Activated CD8-positive, alpha-beta memory T cell treated with anti-CD3 and anti-CD28 coated beads, Interleukin-2, amount 10 ng/mL, durations not matched to agents 7 days and 5 days (primary cell): ENCODE measurements around the gene SSBP3. TPM values are rescaled to one million over a fixed set of nuclear protein-coding genes. Genes with fewer than 3 reads are reported as not detected.

Experiments
- ATAC-seq: fragments of 150-1000 bp; cut with Tn5 transposase; one replicate; pipeline ENCODE4 v1.10.0; 2021; ENCODE audit warnings: moderate library complexity
- CTCF ChIA-PET: fragments of 350-600 bp; sonication (Branson Sonifier 250); formaldehyde crosslinking; loops from one replicate; lab custom pipeline; 2021; ENCODE audit warnings: antibody characterized with exemption; lab: Charles Lee
- DNase-seq: peaks from one replicate; pipeline ENCODE4 v3.0.0-alpha.2; 2020
- H3K27ac Mint-ChIP-seq: one replicate; pipeline ENCODE4 v1.8.0; 2021; ENCODE audit warnings: mild to moderate bottlenecking, mixed read lengths
- H3K27me3 Mint-ChIP-seq: one replicate; pipeline ENCODE4 v1.8.0; 2021; ENCODE audit warnings: mixed read lengths
- H3K36me3 Mint-ChIP-seq: one replicate; pipeline ENCODE4 v1.8.0; 2021; ENCODE audit warnings: mild to moderate bottlenecking, mixed read lengths
- H3K4me1 Mint-ChIP-seq: one replicate; pipeline ENCODE4 v1.8.0; 2021; ENCODE audit warnings: mixed read lengths
- H3K4me3 Mint-ChIP-seq: one replicate; pipeline ENCODE4 v1.8.0; 2021; ENCODE audit warnings: mild to moderate bottlenecking, moderate library complexity, mixed read lengths
- H3K9me3 Mint-ChIP-seq: one replicate; pipeline ENCODE4 v1.8.0; 2022; ENCODE audit warnings: low read depth, mixed read lengths
- total RNA-seq, 2 experiments: library from RNA; stranded (reverse); gene quantifications; one replicate each; pipeline ENCODE4 v1.2.3, GENCODE V29; 2021

SSBP3 gene
- total RNA-seq, 2 experiments from 2014 or later: 88.7 to 116 TPM

DNA sequence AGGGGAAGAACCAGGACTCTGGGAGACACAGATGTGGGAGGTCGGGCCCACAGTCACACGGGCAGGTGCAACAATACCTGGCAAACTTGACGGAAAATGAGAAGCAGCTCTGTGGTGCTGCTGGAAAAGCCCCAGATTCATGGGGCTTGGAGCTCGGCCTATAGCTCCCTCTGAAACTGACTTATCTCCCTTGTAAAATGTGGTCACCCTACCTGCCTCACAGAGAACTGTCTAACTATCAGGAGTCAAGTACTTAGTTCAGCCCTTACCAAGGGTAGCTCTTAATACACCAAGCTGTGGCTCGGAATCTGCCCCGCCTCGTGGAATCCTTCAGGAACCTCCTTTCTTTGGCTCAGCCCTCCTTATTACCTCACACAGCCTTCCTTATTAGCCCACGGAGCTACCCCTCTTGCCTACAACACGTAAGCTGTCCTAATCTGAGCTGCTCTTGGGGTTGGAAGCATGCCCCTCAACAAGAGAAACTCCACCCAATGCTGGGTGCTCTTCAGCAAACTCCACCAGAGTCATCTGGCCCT lies 137.4 kb downstream of the SSBP3 start:
- Mint-ChIP-seq H3K9me3 (no peaks in the 10 kb centered on the region), H3K27me3 (no peaks in the 10 kb centered on the region), H3K4me3 (no peak overlapping the region), H3K4me1 (peaks cover 10% of the 10 kb centered on the region), H3K27ac (no peak overlapping the region), H3K36me3 (no peaks in the 10 kb centered on the region)
- no peak for ATAC-seq
- CTCF ChIA-PET: interaction anchor here (0.6 to 1.2 kb wide), 2 partner anchors 221 to 231 kb away, joined by 3 to 4 read pairs; no protein-coding TSS in a partner anchor
- DNase-seq: no peak

GRCh38 chr1:54267815-54268761 lies 138.1 kb downstream of the SSBP3 start:
- ATAC-seq (no peak), DNase-seq (no peak)
- no peak overlapping the region for H3K27ac Mint-ChIP-seq
- no peaks in the 10 kb centered on the region for H3K36me3 Mint-ChIP-seq
- CTCF ChIA-PET: interaction anchor here (1.2 kb wide), 1 partner anchor 222 kb away, joined by 4 read pairs; no protein-coding TSS in a partner anchor
- no peaks in the 10 kb centered on the region for H3K9me3 Mint-ChIP-seq
- no peak overlapping the region for H3K4me3 Mint-ChIP-seq
- no peaks in the 10 kb centered on the region for H3K27me3 Mint-ChIP-seq
- peaks cover 15% of the 10 kb centered on the region for H3K4me1 Mint-ChIP-seq

GRCh38 chr1:54266908-54267307 lies 139.3 kb downstream of the SSBP3 start:
- DNase-seq (no peak), ATAC-seq (no peak)
- CTCF ChIA-PET: no interaction called here
- Mint-ChIP-seq H3K4me1 (peaks cover 19% of the 10 kb centered on the region), H3K4me3 (no peak overlapping the region), H3K9me3 (no peaks in the 10 kb centered on the region), H3K36me3 (no peaks in the 10 kb centered on the region), H3K27ac (no peak overlapping the region), H3K27me3 (no peaks in the 10 kb centered on the region)

DNA sequence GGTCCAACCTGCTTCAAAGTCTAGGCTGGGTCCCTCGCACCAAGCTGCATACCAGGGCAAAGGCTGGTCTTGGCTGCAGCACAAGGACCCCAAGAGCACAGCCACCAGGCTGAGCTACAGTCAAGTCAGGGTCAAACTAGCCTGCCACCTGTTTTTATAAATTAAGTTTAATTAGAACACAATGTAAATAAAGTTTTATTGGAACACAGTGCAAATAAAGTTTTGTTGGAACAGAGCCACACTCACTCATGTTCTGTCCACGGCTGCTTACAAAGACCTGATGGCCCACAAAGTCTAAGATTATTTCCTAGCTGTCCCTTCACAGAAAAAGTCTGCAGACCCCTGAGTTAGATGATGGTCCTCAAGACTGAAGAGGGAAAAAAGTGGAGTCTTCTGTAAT lies 140.0 kb downstream of the SSBP3 start:
- no peaks in the 10 kb centered on the region for H3K27me3 Mint-ChIP-seq
- no peak overlapping the region for H3K27ac Mint-ChIP-seq
- no peak for ATAC-seq
- peaks cover 19% of the 10 kb centered on the region for H3K4me1 Mint-ChIP-seq
- no peaks in the 10 kb centered on the region for H3K9me3 Mint-ChIP-seq
- DNase-seq: no peak
- CTCF ChIA-PET: interaction anchor here (1.0 kb wide), 2 partner anchors 12 to 223 kb away, joined by 3 to 4 read pairs; no protein-coding TSS in a partner anchor
- H3K4me3 Mint-ChIP-seq: no peak overlapping the region
- H3K36me3 Mint-ChIP-seq: no peaks in the 10 kb centered on the region

DNA sequence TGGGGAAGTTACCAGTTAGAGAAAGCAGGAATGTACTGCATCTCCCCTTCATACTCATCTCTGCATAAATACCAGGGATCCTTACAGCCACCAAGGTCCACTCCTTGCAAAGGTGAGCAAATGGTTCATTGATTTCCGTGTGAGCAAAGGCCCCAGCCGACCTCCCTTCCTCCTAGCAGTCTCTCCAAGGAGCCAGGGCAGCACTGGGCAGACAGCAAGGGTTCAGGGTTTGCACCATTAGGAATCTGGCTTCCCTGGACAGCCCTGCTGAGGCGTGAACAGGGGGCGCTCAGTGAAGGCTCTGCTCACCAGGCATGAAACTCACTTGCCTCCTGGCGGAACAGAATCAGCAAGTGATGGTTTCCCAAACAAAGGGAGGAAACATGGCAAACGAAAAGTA lies 140.5 kb downstream of the SSBP3 start:
- no peak for DNase-seq
- CTCF ChIA-PET: interaction anchor here (1.0 kb wide), 2 partner anchors 13 to 223 kb away, joined by 3 to 4 read pairs; no protein-coding TSS in a partner anchor
- H3K27me3 Mint-ChIP-seq: no peaks in the 10 kb centered on the region
- no peaks in the 10 kb centered on the region for H3K9me3 Mint-ChIP-seq
- H3K4me1 Mint-ChIP-seq: peaks cover 19% of the 10 kb centered on the region
- H3K36me3 Mint-ChIP-seq: no peaks in the 10 kb centered on the region
- no peak overlapping the region for H3K4me3 Mint-ChIP-seq
- no peak overlapping the region for H3K27ac Mint-ChIP-seq
- ATAC-seq: no peak

DNA sequence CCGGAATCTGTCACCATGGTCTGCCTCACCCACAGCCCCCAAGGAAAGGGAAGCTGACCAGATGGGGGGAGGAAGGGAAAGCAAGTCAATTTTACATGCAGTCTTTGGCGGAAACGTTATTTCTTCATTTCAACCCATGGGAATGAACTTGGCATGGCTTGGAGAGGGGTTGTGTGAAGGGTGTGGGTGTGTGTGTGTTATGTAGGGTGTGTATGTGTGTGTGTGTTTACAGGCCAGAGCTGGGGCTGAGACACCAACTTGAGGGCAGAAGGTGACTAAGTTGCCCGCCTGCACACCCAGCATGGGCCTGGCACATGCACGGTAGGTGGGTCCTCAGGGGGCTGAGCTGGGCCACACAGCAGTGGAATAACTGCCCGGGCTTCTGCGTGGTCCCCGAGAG lies 141.1 kb downstream of the SSBP3 start:
- CTCF ChIA-PET: no interaction called here

DNA sequence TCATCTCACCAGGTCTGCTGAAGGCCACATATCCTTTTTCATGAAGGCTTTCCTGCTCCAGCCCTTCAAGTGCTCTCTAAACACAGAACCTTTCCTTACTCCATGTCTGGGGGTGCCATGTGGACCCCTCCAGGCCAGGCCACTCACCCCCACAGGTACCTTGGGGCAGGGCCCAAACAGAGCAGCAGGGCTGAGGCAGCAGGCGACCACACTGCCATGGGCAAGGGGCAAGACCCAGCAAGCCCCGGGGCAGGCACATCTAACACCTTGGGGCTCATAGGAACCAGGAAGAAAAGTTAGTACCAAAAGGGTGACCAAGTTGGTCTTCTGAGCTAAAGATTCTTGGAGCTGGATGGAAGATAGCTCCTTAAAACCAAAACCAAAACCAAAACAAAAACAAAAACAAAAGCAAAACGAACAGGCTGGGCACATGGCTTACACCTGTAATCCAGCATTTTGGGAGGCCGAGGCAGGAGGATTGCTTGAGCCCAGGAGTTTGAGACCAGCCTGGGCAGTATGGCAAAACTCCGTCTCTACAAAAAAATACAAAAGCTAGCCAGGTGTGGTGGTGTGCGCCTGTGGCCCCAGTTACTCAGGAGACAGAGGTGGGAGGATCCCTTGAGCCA lies 142.5 kb downstream of the SSBP3 start:
- no peak for DNase-seq
- no peaks in the 10 kb centered on the region for H3K9me3 Mint-ChIP-seq
- H3K27me3 Mint-ChIP-seq: no peaks in the 10 kb centered on the region
- peak overlapping the region; percentile 79 for H3K27ac Mint-ChIP-seq
- H3K4me3 Mint-ChIP-seq: peak overlapping the region; percentile 38
- peak; percentile 68 for ATAC-seq
- CTCF ChIA-PET: interaction anchor here (0.6 to 1.3 kb wide), 5 partner anchors 8 to 225 kb away, joined by 3 to 6 read pairs (median 3); no protein-coding TSS in a partner anchor
- no peaks in the 10 kb centered on the region for H3K36me3 Mint-ChIP-seq
- peaks cover 19% of the 10 kb centered on the region for H3K4me1 Mint-ChIP-seq

More for the DNA sequence above, 141.1 kb downstream of the SSBP3 start:
- ATAC-seq: no peak
- no peak overlapping the region for H3K27ac Mint-ChIP-seq
- peaks cover 19% of the 10 kb centered on the region for H3K4me1 Mint-ChIP-seq
- H3K36me3 Mint-ChIP-seq: no peaks in the 10 kb centered on the region
- H3K27me3 Mint-ChIP-seq: no peaks in the 10 kb centered on the region
- H3K9me3 Mint-ChIP-seq: no peaks in the 10 kb centered on the region
- no peak overlapping the region for H3K4me3 Mint-ChIP-seq
- DNase-seq: no peak

DNA sequence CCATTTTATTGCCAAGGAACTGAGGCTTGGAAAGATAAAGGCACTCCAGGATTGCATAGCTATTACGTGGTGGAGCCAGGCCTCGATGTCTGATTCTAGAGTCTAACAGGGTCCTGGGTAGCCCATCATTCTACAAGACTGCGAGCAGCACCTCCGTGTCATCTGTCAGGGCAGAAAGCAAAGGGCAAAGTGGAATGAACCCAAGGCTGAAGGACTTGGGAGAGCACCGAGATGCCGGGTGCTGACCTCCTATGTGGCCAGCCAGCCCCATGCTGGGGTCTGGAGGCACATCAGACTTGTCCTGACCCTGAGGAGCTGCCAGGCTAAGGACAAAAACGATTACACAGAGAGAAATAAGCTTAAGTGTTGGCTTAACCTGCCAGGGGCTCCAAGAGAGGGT lies 143.9 kb downstream of the SSBP3 start:
- Mint-ChIP-seq H3K27me3 (no peaks in the 10 kb centered on the region), H3K4me3 (no peak overlapping the region), H3K9me3 (no peaks in the 10 kb centered on the region), H3K4me1 (peaks cover 24% of the 10 kb centered on the region), H3K27ac (no peak overlapping the region), H3K36me3 (no peaks in the 10 kb centered on the region)
- ATAC-seq: no peak
- DNase-seq: no peak
- CTCF ChIA-PET: interaction anchor here (1.0 to 2.3 kb wide), 2 partner anchors 103 to 227 kb away, joined by 3 to 5 read pairs; no protein-coding TSS in a partner anchor

DNA sequence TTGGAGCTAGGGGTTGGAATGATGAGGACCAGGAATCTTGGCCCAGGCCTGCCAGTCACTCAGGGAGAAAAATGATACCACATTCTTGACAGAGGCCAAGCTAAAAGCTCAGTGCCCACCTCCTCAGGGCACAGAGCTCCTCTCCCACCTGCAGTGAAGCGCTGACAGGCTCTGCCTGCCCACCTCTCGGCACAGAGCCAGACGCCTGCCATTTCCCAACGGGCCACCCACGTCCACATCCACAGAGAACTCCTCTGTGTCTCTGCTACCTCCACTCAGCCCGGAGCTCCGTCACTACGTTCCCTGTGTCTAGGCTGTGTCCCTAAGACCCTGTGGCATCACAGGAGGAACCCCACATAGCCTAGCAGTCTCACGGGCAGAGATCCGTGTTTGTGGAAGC lies 145.4 kb downstream of the SSBP3 start:
- H3K4me3 Mint-ChIP-seq: no peak overlapping the region
- H3K4me1 Mint-ChIP-seq: peaks cover 27% of the 10 kb centered on the region
- H3K27ac Mint-ChIP-seq: no peak overlapping the region
- no peaks in the 10 kb centered on the region for H3K27me3 Mint-ChIP-seq
- no peaks in the 10 kb centered on the region for H3K9me3 Mint-ChIP-seq
- DNase-seq: no peak
- no peak for ATAC-seq
- CTCF ChIA-PET: interaction anchor here (2.3 kb wide), 1 partner anchor 228 kb away, joined by 5 read pairs; no protein-coding TSS in a partner anchor
- H3K36me3 Mint-ChIP-seq: no peaks in the 10 kb centered on the region

DNA sequence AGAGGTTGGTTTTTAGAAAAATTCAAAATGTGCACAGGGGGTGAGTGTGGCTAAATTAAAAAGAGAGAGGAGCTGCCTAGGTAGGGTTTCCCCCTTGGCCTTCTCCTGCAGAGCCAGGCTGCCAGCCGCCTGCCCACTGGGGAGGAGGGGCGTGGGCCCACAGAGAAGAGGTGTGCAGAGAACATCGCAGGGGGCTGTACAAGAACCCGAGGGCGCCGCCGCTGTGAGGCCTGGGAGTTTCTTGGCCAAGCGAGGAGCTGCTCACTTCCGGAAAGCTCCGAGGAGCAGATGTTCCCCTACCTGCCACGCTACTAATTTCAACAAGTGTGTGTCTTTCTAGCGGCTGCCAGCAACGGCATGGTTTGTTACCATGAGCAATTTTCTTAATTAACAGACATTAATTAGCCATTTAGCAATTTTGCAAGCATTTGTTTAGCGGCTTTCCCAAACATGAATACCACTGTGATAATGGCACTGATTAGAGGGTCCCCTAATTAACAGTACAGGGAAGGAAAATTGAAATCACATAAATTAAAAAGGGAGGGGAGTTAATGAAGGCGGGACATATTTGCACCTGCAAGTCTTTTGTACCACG lies 146.6 kb downstream of the SSBP3 start:
- Mint-ChIP-seq H3K36me3 (no peaks in the 10 kb centered on the region), H3K4me1 (peaks cover 24% of the 10 kb centered on the region), H3K27ac (no peak overlapping the region), H3K27me3 (no peaks in the 10 kb centered on the region), H3K9me3 (no peaks in the 10 kb centered on the region), H3K4me3 (no peak overlapping the region)
- CTCF ChIA-PET: no interaction called here
- ATAC-seq: no peak
- DNase-seq: no peak

- H3K4me3 Mint-ChIP-seq: no peak overlapping the region
- no peaks in the 10 kb centered on the region for H3K36me3 Mint-ChIP-seq
- DNase-seq (no peak), ATAC-seq (no peak)
- H3K4me1 Mint-ChIP-seq: peaks cover 12% of the 10 kb centered on the region
- CTCF ChIA-PET: no interaction called here
- H3K27ac Mint-ChIP-seq: no peak overlapping the region
- H3K27me3 Mint-ChIP-seq: no peaks in the 10 kb centered on the region
- no peaks in the 10 kb centered on the region for H3K9me3 Mint-ChIP-seq
These were observed 148.3 kb downstream of the SSBP3 start for GRCh38 chr1:54257876-54258275.

DNA sequence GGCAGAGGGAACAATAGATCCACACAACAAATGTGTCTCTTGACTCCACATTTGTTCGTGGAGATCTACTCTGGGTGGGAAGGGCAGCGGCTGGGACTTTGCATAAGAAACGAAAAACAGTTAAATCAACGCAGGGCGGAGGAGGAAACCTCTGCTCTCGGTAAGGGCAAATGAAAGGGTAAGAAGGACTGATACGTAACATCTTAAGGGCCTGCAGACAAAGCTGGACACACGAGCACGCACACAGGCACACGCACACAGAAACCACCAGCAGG lies 148.9 kb downstream of the SSBP3 start:
- no peaks in the 10 kb centered on the region for H3K9me3 Mint-ChIP-seq
- CTCF ChIA-PET: no interaction called here
- H3K27me3 Mint-ChIP-seq: no peaks in the 10 kb centered on the region
- DNase-seq: no peak
- peaks cover 10% of the 10 kb centered on the region for H3K4me1 Mint-ChIP-seq
- H3K36me3 Mint-ChIP-seq: no peaks in the 10 kb centered on the region
- ATAC-seq: no peak
- no peak overlapping the region for H3K27ac Mint-ChIP-seq
- no peak overlapping the region for H3K4me3 Mint-ChIP-seq
